Effector memory CD4-positive, alpha-beta T cell (primary cell): ENCODE measurements around the gene PIWIL1.

Experiments used
- DNase-seq, 3 donors: peaks; one replicate each; pipeline ENCODE4 v3.0.0-alpha.2; 2020
- H3K27ac ChIP-seq: 2 replicates; pipeline ENCODE4 v1.7.0; 2013; ENCODE audit warnings: mild to moderate bottlenecking, low read length, moderate library complexity; ENCODE audit not compliant: insufficient read depth, poor library complexity, severe bottlenecking
- H3K27me3 ChIP-seq: replicated peaks from 2 replicates; pipeline ENCODE4 v1.7.0; 2013; ENCODE audit warnings: mild to moderate bottlenecking, low read length; ENCODE audit not compliant: insufficient read depth, control insufficient read depth, poor library complexity, severe bottlenecking
- H3K36me3 ChIP-seq: 2 replicates; pipeline ENCODE4 v1.7.0; 2013; ENCODE audit warnings: mild to moderate bottlenecking, low read length, moderate library complexity; ENCODE audit not compliant: control insufficient read depth, insufficient read depth
- H3K4me1 ChIP-seq: 2 replicates; pipeline ENCODE4 v1.7.0; 2013; ENCODE audit warnings: low read length, mild to moderate bottlenecking; ENCODE audit not compliant: control insufficient read depth, insufficient read depth, poor library complexity, severe bottlenecking
- H3K4me3 ChIP-seq: 2 replicates; pipeline ENCODE4 v1.7.0; 2013; ENCODE audit warnings: low read length, low read depth, mild to moderate bottlenecking; ENCODE audit not compliant: insufficient read depth, poor library complexity, severe bottlenecking
- H3K9me3 ChIP-seq: 2 replicates; pipeline ENCODE4 v1.7.0; 2013; ENCODE audit warnings: mild to moderate bottlenecking, low read length, moderate library complexity; ENCODE audit not compliant: control insufficient read depth

PIWIL1 gene

GRCh38 chr12:130367003-130367402 lies 29.3 kb downstream of the PIWIL1 start:
- no peak overlapping the region for H3K27ac ChIP-seq
- no peaks in the 10 kb centered on the region for H3K27me3 ChIP-seq
- H3K36me3 ChIP-seq: no peaks in the 10 kb centered on the region
- H3K4me3 ChIP-seq: no peak overlapping the region
- DNase-seq: no peak
- H3K4me1 ChIP-seq: no peaks in the 10 kb centered on the region
- H3K9me3 ChIP-seq: no peaks in the 10 kb centered on the region

- H3K4me1 ChIP-seq: no peaks in the 10 kb centered on the region
- no peaks in the 10 kb centered on the region for H3K36me3 ChIP-seq
- no peak overlapping the region for H3K27ac ChIP-seq
- DNase-seq: no peak
- no peaks in the 10 kb centered on the region for H3K9me3 ChIP-seq
- no peaks in the 10 kb centered on the region for H3K27me3 ChIP-seq
- H3K4me3 ChIP-seq: no peak overlapping the region
Observed at GRCh38 chr12:130367523-130367922, 29.8 kb downstream of the PIWIL1 start.

DNA sequence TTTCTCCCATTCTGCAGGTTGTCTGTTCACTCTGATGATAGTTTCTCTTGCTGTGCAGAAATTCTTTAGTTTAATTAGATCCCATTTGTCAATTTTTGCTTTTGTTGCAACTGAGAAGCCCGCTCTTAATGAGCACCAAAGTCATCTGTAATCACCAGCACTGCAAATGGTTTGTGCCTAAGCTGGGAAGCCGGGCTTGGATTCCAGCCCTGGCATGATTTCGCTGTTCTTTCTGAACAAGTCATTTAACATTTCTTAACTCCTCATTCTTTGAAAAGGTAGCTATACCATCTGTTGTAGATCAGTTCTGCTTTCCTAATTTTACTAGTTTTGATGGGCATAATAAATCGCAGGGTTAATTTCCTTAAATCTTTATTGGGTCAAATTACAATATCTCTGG lies 32.1 kb downstream of the PIWIL1 start:
- Histone ChIP-seq H3K9me3 (no peaks in the 10 kb centered on the region), H3K36me3 (no peaks in the 10 kb centered on the region), H3K27me3 (no peaks in the 10 kb centered on the region), H3K4me1 (no peaks in the 10 kb centered on the region), H3K27ac (no peak overlapping the region), H3K4me3 (no peak overlapping the region)
- no peak for DNase-seq

- DNase-seq: no peak
- H3K36me3 ChIP-seq: no peaks in the 10 kb centered on the region
- no peaks in the 10 kb centered on the region for H3K27me3 ChIP-seq
- H3K4me1 ChIP-seq: no peaks in the 10 kb centered on the region
- H3K27ac ChIP-seq: no peak overlapping the region
- H3K9me3 ChIP-seq: no peaks in the 10 kb centered on the region
- no peak overlapping the region for H3K4me3 ChIP-seq
Observed at GRCh38 chr12:130371296-130371695, 33.6 kb downstream of the PIWIL1 start.

- DNase-seq: no peak
- Histone ChIP-seq H3K9me3 (no peaks in the 10 kb centered on the region), H3K27ac (no peak overlapping the region), H3K4me1 (no peaks in the 10 kb centered on the region), H3K4me3 (no peak overlapping the region), H3K27me3 (no peaks in the 10 kb centered on the region), H3K36me3 (no peaks in the 10 kb centered on the region)
Observed at GRCh38 chr12:130372936-130373335, 35.2 kb downstream of the PIWIL1 start.

- no peaks in the 10 kb centered on the region for H3K4me1 ChIP-seq
- DNase-seq: no peak
Observed at GRCh38 chr12:130374083-130374482, 36.4 kb downstream of the PIWIL1 start.

DNA sequence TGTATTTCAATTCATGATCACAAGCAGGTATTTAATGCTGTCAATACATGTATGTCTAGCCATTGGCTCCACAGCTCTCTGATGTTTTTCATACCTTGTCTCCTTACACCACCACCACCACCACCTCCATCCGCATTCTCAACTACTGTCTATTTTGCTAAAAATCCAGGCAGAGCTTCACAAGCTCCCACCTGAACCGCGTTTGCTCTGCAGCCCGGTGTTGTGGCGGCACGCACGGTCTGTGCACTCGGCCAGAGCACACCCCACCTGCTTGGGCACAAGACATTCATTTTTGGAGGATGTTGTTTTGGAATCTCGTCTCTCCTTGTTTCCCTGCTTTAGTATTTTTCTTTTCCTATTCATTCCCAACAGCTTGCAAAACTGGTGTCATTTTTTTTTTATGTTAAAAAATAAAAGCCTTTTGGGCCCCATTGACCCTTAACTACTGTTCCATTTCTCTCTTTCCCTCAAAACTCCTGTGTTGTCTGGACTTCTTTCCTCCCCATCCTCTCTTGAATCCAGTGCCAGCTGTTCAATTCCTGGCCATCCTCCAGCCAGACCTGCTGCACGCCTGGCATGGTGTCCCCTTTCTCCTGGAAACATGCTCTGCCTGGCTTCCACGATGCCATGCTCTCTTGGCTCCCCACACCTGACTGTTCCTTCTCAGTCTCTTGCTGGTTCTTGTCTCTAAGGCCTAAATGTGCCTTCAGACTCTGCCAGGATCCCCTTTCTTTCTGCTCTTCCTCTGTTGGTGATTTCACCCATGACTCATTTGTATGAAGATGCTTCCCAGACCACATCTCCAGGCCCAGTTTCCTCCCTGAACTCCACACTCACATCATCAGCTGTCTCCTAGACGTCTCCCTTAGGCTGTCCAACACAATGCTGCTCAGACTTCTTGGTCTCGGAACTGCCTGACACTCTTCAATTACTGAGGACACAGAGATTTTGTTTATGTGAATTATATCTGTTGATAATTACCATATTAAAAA lies 37.9 kb downstream of the PIWIL1 start:
- no peaks in the 10 kb centered on the region for H3K27me3 ChIP-seq
- no peaks in the 10 kb centered on the region for H3K4me1 ChIP-seq
- no peak overlapping the region for H3K27ac ChIP-seq
- no peaks in the 10 kb centered on the region for H3K9me3 ChIP-seq
- H3K36me3 ChIP-seq: no peaks in the 10 kb centered on the region
- no peak overlapping the region for H3K4me3 ChIP-seq
- no peak for DNase-seq

More at GRCh38 chr12:130374083-130374482, 36.4 kb downstream of the PIWIL1 start:
- Histone ChIP-seq H3K27me3 (no peaks in the 10 kb centered on the region), H3K27ac (no peak overlapping the region), H3K36me3 (no peaks in the 10 kb centered on the region), H3K4me3 (no peak overlapping the region), H3K9me3 (no peaks in the 10 kb centered on the region)

DNA sequence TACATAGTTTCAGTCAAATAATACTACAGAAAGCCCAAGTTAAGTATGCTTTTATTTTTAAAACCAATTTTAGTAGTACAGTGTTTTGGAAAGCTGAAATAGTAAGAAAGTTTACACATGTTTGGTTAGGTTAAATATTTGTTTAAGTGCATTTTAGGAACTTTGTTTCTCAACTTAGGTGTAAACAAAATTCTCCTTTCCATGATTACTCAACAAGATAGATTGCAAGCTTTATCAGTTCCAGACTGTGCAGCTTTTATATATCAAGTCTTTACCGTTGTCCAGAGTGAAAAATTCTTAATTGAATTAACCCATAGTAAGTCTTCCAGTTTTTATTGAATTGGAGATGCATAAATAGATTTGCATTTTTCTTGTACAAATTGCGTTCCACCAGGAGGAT lies 45.1 kb downstream of the PIWIL1 start:
- Histone ChIP-seq H3K4me1 (no peaks in the 10 kb centered on the region), H3K27ac (no peak overlapping the region), H3K36me3 (no peaks in the 10 kb centered on the region), H3K27me3 (no peaks in the 10 kb centered on the region), H3K4me3 (no peak overlapping the region), H3K9me3 (no peaks in the 10 kb centered on the region)
- no peak for DNase-seq

- Histone ChIP-seq H3K9me3 (no peaks in the 10 kb centered on the region), H3K27ac (no peak overlapping the region), H3K36me3 (no peaks in the 10 kb centered on the region), H3K4me1 (no peaks in the 10 kb centered on the region), H3K27me3 (no peaks in the 10 kb centered on the region), H3K4me3 (no peak overlapping the region)
- no peak for DNase-seq
Observed at GRCh38 chr12:130384234-130384633, 46.5 kb downstream of the PIWIL1 start.

DNA sequence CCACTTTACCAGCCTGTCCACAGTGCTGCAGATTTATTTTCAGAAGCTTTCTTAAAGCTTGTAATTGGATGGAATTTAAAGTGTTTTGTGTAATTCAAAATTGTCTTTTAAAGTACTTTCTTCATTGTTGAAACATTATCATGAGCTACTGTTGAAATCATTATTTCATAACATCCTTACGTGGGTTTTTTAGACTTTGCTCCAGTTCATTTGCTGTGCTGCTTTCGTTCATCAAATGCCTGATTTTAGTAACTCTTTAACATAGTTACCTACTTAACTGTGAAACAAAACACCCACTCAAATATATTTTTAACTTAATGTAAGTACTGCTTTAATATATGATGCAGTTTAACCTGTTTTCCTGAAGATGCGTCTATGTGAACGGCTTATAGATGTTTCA lies 47.5 kb downstream of the PIWIL1 start:
- Histone ChIP-seq H3K4me3 (no peak overlapping the region), H3K9me3 (no peaks in the 10 kb centered on the region), H3K36me3 (no peaks in the 10 kb centered on the region), H3K27ac (no peak overlapping the region), H3K27me3 (no peaks in the 10 kb centered on the region), H3K4me1 (no peaks in the 10 kb centered on the region)
- DNase-seq: no peak
